Vagina (tissue), 2 donors: ENCODE measurements around the gene B3GLCT.
"Not testable (repeated sequence)": the region's sequence is repeated elsewhere in the genome, so short reads cannot be mapped to it uniquely, and the experiment has no call there.

Source experiments
- CTCF ChIP-seq, 3 experiments: fragments of 450-650 bp in 2 of 3; fragments of 200-600 bp in 1 of 3; sonication (generic) in 1 of 3; IDR thresholded peaks; one replicate each; pipeline ENCODE4 v1.5.1; 2017 to 2019; ENCODE audit warnings: antibody characterized with exemption in 3 of 3, mild to moderate bottlenecking in 2 of 3, moderate library complexity in 2 of 3
- POLR2A ChIP-seq, 2 donors: fragments of 450-650 bp; IDR thresholded peaks; one replicate each; pipeline ENCODE4 v1.6.1; 2017; ENCODE audit warnings: antibody characterized with exemption in 2 of 2, mild to moderate bottlenecking in 2 of 2, moderate library complexity in 2 of 2
- POLR2AphosphoS5 ChIP-seq, 2 donors: sonication (generic); formaldehyde crosslinking; IDR thresholded peaks; one replicate each; pipeline ENCODE4 v1.9.0; 2017; ENCODE audit warnings: antibody characterized with exemption in 2 of 2, mild to moderate bottlenecking in 2 of 2, low read depth in 1 of 2; ENCODE audit not compliant: insufficient read depth in 1 of 2

- TF ChIP-seq CTCF (IDR thresholded peaks at IDR 0.05); POLR2AphosphoS5 (IDR thresholded peaks at IDR 0.05; ENCODE audit: insufficient read depth in 1 of 2, low read depth in 1 of 2); POLR2A (IDR thresholded peaks at IDR 0.05): not testable (repeated sequence)
Observed at GRCh38 chr13:31216916-31217315, 17.1 kb downstream of the B3GLCT start.
